ENCODE measurements around the gene ALG12.
A peak's percentile ranks its signal among the peaks of the same experiment; 100 is the strongest.

ALG12 gene

GRCh38 chr22:49924113-49924833 lies 6.0 kb upstream of the ALG12 start:
- H3K4me1 Mint-ChIP-seq (ENCODE audit: low read depth) = peaks cover 27% of the 10 kb centered on the region
- peaks cover 13% of the 10 kb centered on the region for H3K27me3 Mint-ChIP-seq
- no peaks in the 10 kb centered on the region for H3K9me3 Mint-ChIP-seq
- no peak overlapping the region for H3K4me3 Mint-ChIP-seq
- intact Hi-C loops (cut with micrococcal nuclease) = no loop called here
- no peak overlapping the region for H3K27ac Mint-ChIP-seq
- H3K36me3 Mint-ChIP-seq (ENCODE audit: low read depth) = peaks cover 68% of the 10 kb centered on the region

- intact Hi-C loops (cut with micrococcal nuclease) = no loop called here
- Mint-ChIP-seq H3K4me3 (no peak overlapping the region), H3K9me3 (no peaks in the 10 kb centered on the region), H3K36me3 (ENCODE audit: low read depth) (peaks cover 68% of the 10 kb centered on the region), H3K27ac (no peak overlapping the region), H3K4me1 (ENCODE audit: low read depth) (peaks cover 30% of the 10 kb centered on the region), H3K27me3 (peaks cover 8% of the 10 kb centered on the region)
These were observed 5.2 kb upstream of the ALG12 start for GRCh38 chr22:49923445-49923844.

- Mint-ChIP-seq H3K36me3 (ENCODE audit: low read depth) (peaks cover 63% of the 10 kb centered on the region), H3K27me3 (peaks cover 3% of the 10 kb centered on the region), H3K27ac (no peak overlapping the region), H3K4me3 (no peak overlapping the region), H3K9me3 (no peaks in the 10 kb centered on the region), H3K4me1 (ENCODE audit: low read depth) (peaks cover 30% of the 10 kb centered on the region)
- intact Hi-C loops (cut with micrococcal nuclease) = no loop called here
These were observed 4.7 kb upstream of the ALG12 start for GRCh38 chr22:49922926-49923325.

GRCh38 chr22:49922484-49922883 lies 4.2 kb upstream of the ALG12 start:
- no peak overlapping the region for H3K4me3 Mint-ChIP-seq

GRCh38 chr22:49921508-49922278 lies 3.5 kb upstream of the ALG12 start:
- H3K9me3 Mint-ChIP-seq = no peaks in the 10 kb centered on the region
- H3K4me1 Mint-ChIP-seq (ENCODE audit: low read depth) = peaks cover 40% of the 10 kb centered on the region
- no peak overlapping the region for H3K27ac Mint-ChIP-seq
- no peak overlapping the region for H3K4me3 Mint-ChIP-seq
- no peaks in the 10 kb centered on the region for H3K27me3 Mint-ChIP-seq
- intact Hi-C loops (cut with micrococcal nuclease) = no loop called here
- H3K36me3 Mint-ChIP-seq (ENCODE audit: low read depth) = peaks cover 51% of the 10 kb centered on the region

More at GRCh38 chr22:49922484-49922883, 4.2 kb upstream of the ALG12 start:
- H3K9me3 Mint-ChIP-seq = no peaks in the 10 kb centered on the region
- peaks cover 2% of the 10 kb centered on the region for H3K27me3 Mint-ChIP-seq
- intact Hi-C loops (cut with micrococcal nuclease) = no loop called here
- peaks cover 32% of the 10 kb centered on the region for H3K4me1 Mint-ChIP-seq (ENCODE audit: low read depth)
- peaks cover 59% of the 10 kb centered on the region for H3K36me3 Mint-ChIP-seq (ENCODE audit: low read depth)
- no peak overlapping the region for H3K27ac Mint-ChIP-seq

- peaks cover 46% of the 10 kb centered on the region for H3K36me3 Mint-ChIP-seq (ENCODE audit: low read depth)
- H3K27me3 Mint-ChIP-seq = no peaks in the 10 kb centered on the region
- no peak overlapping the region for H3K27ac Mint-ChIP-seq
- H3K4me3 Mint-ChIP-seq = no peak overlapping the region
- no peaks in the 10 kb centered on the region for H3K9me3 Mint-ChIP-seq
- intact Hi-C loops (cut with micrococcal nuclease) = no loop called here
- H3K4me1 Mint-ChIP-seq (ENCODE audit: low read depth) = peaks cover 38% of the 10 kb centered on the region
These were observed 2.6 kb upstream of the ALG12 start for GRCh38 chr22:49920859-49921258.

- H3K36me3 Mint-ChIP-seq (ENCODE audit: low read depth) = peaks cover 44% of the 10 kb centered on the region
- H3K4me3 Mint-ChIP-seq = peak overlapping the region; percentile 76
These were observed 958 bp upstream of the ALG12 start for GRCh38 chr22:49918911-49919881.

GRCh38 chr22:49916831-49917230 lies 1.4 kb downstream of the ALG12 start:
- H3K36me3 Mint-ChIP-seq (ENCODE audit: low read depth) = peaks cover 45% of the 10 kb centered on the region
- H3K4me1 Mint-ChIP-seq (ENCODE audit: low read depth) = peaks cover 33% of the 10 kb centered on the region
- H3K27me3 Mint-ChIP-seq = no peaks in the 10 kb centered on the region
- no peak overlapping the region for H3K27ac Mint-ChIP-seq
- H3K4me3 Mint-ChIP-seq = no peak overlapping the region
- intact Hi-C loops (cut with micrococcal nuclease) = loop anchor here (5.0 kb wide), 1 partner anchor 60 kb away; no protein-coding TSS in a partner anchor
- no peaks in the 10 kb centered on the region for H3K9me3 Mint-ChIP-seq

More at GRCh38 chr22:49918911-49919881, 958 bp upstream of the ALG12 start:
- H3K27me3 Mint-ChIP-seq = no peaks in the 10 kb centered on the region
- no peaks in the 10 kb centered on the region for H3K9me3 Mint-ChIP-seq
- intact Hi-C loops (cut with micrococcal nuclease) = loop anchor here (5.0 kb wide), 1 partner anchor 62 kb away; no protein-coding TSS in a partner anchor
- peak overlapping the region; percentile 66 for H3K27ac Mint-ChIP-seq
- H3K4me1 Mint-ChIP-seq (ENCODE audit: low read depth) = peaks cover 29% of the 10 kb centered on the region

- H3K9me3 Mint-ChIP-seq = no peaks in the 10 kb centered on the region
- intact Hi-C loops (cut with micrococcal nuclease) = loop anchor here (5.0 kb wide), 1 partner anchor 58 kb away; no protein-coding TSS in a partner anchor
- H3K36me3 Mint-ChIP-seq (ENCODE audit: low read depth) = peaks cover 44% of the 10 kb centered on the region
- no peaks in the 10 kb centered on the region for H3K27me3 Mint-ChIP-seq
- H3K27ac Mint-ChIP-seq = no peak overlapping the region
- H3K4me3 Mint-ChIP-seq = no peak overlapping the region
- peaks cover 33% of the 10 kb centered on the region for H3K4me1 Mint-ChIP-seq (ENCODE audit: low read depth)
These were observed 2.6 kb downstream of the ALG12 start for GRCh38 chr22:49915610-49916009.

- intact Hi-C loops (cut with micrococcal nuclease) = no loop called here
- Mint-ChIP-seq H3K4me1 (ENCODE audit: low read depth) (peaks cover 22% of the 10 kb centered on the region), H3K36me3 (ENCODE audit: low read depth) (peaks cover 50% of the 10 kb centered on the region), H3K27me3 (no peaks in the 10 kb centered on the region), H3K27ac (no peak overlapping the region), H3K4me3 (no peak overlapping the region), H3K9me3 (no peaks in the 10 kb centered on the region)
These were observed 4.0 kb downstream of the ALG12 start for GRCh38 chr22:49914256-49914655.

- peaks cover 58% of the 10 kb centered on the region for H3K36me3 Mint-ChIP-seq (ENCODE audit: low read depth)
- H3K9me3 Mint-ChIP-seq = no peaks in the 10 kb centered on the region
- no peak overlapping the region for H3K4me3 Mint-ChIP-seq
- no peak overlapping the region for H3K27ac Mint-ChIP-seq
- peaks cover 19% of the 10 kb centered on the region for H3K4me1 Mint-ChIP-seq (ENCODE audit: low read depth)
- no peaks in the 10 kb centered on the region for H3K27me3 Mint-ChIP-seq
- intact Hi-C loops (cut with micrococcal nuclease) = no loop called here
These were observed 4.8 kb downstream of the ALG12 start for GRCh38 chr22:49913446-49913845.

- no peak overlapping the region for H3K4me3 Mint-ChIP-seq
These were observed 5.2 kb downstream of the ALG12 start for GRCh38 chr22:49913026-49913425.

GRCh38 chr22:49911881-49912625 lies 6.2 kb downstream of the ALG12 start:
- intact Hi-C loops (cut with micrococcal nuclease) = no loop called here
- Mint-ChIP-seq H3K4me1 (ENCODE audit: low read depth) (peaks cover 13% of the 10 kb centered on the region), H3K27me3 (no peaks in the 10 kb centered on the region), H3K9me3 (no peaks in the 10 kb centered on the region), H3K36me3 (ENCODE audit: low read depth) (peaks cover 72% of the 10 kb centered on the region), H3K27ac (peak overlapping the region; percentile 20), H3K4me3 (no peak overlapping the region)

More at GRCh38 chr22:49913026-49913425, 5.2 kb downstream of the ALG12 start:
- H3K36me3 Mint-ChIP-seq (ENCODE audit: low read depth) = peaks cover 62% of the 10 kb centered on the region
- no peaks in the 10 kb centered on the region for H3K9me3 Mint-ChIP-seq
- H3K27me3 Mint-ChIP-seq = no peaks in the 10 kb centered on the region
- H3K4me1 Mint-ChIP-seq (ENCODE audit: low read depth) = peaks cover 19% of the 10 kb centered on the region
- no peak overlapping the region for H3K27ac Mint-ChIP-seq
- intact Hi-C loops (cut with micrococcal nuclease) = no loop called here

Data from dendritic cell treated with granulocyte-macrophage colony-stimulating factor and Interleukin-4, amounts not matched to agents 40 ng/mL and 50 ng/mL, for 4 days (primary cell).